ENCODE results near the gene HIVEP3.

DNA sequence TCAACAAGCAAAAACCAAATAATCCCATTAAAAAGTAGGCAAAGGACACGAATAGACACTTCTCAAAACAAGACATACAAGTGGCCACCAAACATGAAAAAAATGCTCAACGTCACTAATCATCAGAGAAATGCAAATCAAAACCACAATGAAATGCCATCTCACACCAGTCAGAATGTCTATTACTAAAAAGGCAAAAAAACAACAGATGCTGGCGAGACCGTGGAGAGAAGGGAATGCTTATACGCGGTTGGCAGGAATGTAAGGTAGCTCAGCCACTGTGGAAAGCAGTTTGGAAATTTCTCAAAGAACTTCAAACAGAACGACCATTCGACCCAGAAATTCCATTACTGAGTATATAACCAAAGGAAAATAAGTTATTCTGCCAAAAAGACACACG is 289.2 kb downstream of the HIVEP3 start:
- TF ChIP-seq, protein P1, sequence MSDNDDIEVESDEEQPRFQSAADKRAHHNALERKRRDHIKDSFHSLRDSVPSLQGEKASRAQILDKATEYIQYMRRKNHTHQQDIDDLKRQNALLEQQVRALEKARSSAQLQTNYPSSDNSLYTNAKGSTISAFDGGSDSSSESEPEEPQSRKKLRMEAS (IDR thresholded peaks at IDR 0.05): no peak
- TF ChIP-seq CEBPB (IDR thresholded peaks at IDR 0.05): no peak
- no peak for TF ChIP-seq EGR1 (IDR thresholded peaks at IDR 0.05)
- TF ChIP-seq TCF12 (IDR thresholded peaks at IDR 0.05; ENCODE audit: low read depth): no peak
- no peak for TF ChIP-seq TAF1 (IDR thresholded peaks at IDR 0.05; ENCODE audit: low read depth)
- TF ChIP-seq, protein P2, sequence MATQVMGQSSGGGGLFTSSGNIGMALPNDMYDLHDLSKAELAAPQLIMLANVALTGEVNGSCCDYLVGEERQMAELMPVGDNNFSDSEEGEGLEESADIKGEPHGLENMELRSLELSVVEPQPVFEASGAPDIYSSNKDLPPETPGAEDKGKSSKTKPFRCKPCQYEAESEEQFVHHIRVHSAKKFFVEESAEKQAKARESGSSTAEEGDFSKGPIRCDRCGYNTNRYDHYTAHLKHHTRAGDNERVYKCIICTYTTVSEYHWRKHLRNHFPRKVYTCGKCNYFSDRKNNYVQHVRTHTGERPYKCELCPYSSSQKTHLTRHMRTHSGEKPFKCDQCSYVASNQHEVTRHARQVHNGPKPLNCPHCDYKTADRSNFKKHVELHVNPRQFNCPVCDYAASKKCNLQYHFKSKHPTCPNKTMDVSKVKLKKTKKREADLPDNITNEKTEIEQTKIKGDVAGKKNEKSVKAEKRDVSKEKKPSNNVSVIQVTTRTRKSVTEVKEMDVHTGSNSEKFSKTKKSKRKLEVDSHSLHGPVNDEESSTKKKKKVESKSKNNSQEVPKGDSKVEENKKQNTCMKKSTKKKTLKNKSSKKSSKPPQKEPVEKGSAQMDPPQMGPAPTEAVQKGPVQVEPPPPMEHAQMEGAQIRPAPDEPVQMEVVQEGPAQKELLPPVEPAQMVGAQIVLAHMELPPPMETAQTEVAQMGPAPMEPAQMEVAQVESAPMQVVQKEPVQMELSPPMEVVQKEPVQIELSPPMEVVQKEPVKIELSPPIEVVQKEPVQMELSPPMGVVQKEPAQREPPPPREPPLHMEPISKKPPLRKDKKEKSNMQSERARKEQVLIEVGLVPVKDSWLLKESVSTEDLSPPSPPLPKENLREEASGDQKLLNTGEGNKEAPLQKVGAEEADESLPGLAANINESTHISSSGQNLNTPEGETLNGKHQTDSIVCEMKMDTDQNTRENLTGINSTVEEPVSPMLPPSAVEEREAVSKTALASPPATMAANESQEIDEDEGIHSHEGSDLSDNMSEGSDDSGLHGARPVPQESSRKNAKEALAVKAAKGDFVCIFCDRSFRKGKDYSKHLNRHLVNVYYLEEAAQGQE (IDR thresholded peaks at IDR 0.05; ENCODE audit: low read depth): no peak
